GM19395 (cell line): Measurements from ENCODE around the gene NRROS.
A peak's percentile ranks its signal among the peaks of the same experiment; 100 is the strongest.

ENCODE experiments used
- ATAC-seq: cut with Tn5 transposase; IDR thresholded peaks from one replicate; pipeline ENCODE4 v1.9.1; 2021; ENCODE audit warnings: mild to moderate bottlenecking, moderate library complexity; ENCODE audit not compliant: unreplicated experiment

Gene NRROS

DNA sequence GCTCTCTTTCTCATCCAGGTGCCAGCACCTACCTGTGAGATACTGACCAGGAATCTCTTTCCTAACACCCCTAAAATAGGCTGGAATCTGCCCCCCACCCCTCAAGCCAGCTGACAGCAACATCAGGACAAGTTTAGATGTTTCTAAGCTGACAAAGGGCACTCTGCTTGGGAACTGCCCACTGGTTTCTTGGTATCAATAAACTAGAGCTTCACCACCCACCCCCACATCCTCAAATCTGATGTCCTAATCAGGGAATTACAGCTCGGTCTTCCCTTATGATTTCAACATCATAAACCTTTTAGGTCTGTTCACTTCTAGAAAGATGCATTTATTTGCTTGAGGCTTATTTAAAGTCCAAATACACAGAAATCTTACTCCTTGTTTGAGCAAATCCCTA is 37.9 kb downstream of the NRROS start:
- ATAC-seq, result no peak

DNA sequence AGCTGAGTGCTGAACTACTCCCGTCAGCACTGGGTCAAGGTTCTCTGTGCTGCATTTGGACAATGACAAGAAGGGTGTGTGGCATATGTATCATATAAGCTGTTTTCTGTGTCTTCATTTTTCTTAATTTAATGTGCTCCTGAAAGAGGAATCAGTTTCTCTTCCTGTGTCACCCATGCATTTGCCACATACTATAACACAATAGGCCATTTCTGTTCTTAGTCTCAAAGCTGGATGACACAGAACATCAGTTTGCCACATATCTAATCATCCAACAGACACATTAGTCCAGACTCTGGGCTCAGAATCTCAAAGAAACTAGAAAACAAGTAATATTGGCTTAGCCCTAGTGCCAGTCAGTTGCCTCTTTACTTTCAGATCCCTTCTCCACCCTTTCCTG is 38.4 kb downstream of the NRROS start:
- no peak for ATAC-seq

DNA sequence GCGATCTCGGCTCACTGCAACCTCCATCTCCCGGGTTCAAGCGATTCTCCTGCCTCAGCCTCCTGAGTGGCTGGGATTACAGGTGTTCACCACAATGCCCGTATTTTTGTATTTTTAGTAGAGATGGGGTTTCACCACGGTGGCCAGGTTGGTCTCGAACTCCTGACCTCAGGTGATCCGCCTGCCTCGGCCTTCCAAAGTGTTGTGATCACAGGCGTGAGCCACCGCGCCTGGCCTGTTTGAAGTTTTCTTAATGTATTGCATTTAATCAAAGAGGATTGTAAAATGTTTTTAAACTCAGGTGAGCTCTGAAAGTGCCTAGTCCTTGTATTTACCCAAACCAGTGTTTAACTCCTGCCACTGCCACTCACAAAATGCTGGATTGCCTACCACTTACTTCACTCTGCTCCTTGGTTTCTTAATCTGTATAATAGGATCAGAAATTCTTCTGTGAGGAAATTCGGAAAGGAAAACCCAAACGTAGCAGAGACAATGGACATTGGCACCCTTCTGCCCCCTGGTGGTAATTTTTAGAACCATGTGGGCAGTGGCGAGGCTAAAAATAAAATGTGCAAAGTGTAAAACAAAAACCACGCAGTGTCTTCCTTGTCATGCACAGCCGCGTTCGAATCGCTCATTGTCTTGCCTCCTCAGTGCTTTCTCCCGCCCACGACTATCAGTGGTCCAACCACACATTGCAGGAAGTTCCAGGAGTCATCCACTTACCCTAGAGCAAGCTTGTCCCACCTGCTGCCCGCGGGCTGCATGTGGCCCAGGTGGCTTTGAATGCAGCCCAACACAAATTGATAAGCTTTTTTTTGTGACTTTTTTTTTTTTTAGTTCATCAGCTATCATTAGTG is 45.3 kb downstream of the NRROS start:
- peak; percentile 93 for ATAC-seq

DNA sequence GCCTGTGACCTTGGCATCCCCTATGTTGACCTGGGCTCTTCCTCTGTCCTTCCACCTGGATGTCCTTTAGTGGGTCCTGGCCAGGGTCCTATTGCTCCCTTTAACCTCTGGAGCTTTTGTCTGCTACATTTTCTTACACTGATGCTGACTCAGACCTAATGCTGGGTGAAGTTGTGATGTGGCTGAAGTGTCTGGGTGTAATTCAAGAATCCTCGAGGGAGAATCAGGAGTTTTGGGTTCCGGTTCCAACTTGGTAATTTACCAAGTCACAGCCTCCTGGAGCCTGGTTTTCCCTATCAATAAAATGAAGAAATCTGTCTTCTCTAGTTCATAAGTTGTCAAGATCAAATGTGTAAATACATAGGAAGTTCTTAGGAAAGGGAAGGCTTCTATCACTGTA is 46.9 kb downstream of the NRROS start:
- ATAC-seq, result no peak

DNA sequence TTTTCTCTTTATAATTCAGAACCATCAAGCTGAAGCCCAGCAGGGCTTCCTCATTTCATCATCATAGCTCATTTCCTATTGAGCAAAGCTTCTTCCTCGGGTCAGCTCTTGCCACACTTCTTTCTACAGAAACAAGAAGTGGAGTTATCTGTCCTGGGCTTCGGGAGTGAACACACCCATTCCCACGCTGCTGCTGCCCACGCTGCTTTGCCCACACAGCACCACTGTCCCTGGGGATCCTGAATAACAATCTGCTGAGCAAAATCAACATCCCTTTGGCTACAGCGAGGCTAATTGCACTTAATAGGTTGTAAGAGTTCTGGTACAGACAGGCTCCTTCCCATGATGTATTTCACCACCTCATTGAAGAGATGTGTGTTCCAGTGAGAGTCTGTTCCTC is 48.9 kb downstream of the NRROS start:
- ATAC-seq, result no peak

DNA sequence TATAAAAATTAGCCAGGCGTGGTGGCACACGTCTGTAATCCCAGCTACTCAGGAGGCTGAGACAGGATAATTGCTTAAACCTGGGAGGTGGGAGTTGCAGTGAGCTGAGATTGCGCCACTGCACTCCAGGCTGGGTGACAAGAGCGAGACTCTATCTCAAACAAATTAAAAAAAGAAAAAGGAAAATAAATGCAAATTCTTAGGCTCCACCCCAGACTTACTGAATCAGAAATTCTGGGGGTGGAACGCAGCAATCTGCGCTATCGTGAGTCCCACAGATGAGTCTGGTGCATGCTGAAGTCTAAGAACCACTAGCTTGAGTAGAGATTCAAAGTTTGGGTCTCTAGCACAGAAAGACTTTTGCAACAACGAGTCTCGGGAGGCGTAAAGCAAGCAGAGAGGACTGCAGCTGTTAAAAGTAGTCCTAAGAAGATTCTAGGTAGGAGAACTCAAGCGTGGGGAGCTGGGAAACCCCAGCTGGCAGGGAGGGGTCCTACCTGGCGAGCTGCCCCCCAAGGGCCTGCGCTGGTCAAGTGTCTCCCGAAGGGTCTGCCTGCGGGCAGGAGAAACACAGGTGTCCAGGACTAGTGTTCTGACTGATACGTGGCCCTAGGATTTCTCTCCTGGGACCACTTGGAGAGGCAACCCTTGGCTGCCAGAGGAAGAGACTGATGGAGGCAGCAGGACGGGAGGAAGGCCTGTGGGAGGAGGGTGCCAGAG is 50.6 kb downstream of the NRROS start:
- ATAC-seq, result no peak

DNA sequence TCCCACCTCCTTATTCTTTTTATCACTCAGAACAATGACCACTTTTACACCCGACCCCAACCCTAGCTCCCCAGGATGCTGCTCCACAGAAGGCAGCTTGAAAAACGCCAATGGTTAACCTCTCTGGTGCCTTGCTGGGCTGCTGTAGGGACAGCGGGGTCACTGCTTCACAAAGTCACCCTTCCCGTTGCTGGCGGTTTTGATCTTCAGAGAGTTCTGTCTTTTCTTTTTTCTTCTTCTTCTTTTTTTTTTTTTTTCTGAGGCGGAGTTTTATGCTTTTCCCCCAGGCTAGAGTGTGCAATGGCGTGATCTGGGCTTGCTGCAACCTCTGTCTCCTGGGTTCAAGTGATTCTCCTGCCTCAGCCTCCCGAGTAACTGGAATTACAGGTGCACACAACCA is 51.9 kb downstream of the NRROS start:
- no peak for ATAC-seq

DNA sequence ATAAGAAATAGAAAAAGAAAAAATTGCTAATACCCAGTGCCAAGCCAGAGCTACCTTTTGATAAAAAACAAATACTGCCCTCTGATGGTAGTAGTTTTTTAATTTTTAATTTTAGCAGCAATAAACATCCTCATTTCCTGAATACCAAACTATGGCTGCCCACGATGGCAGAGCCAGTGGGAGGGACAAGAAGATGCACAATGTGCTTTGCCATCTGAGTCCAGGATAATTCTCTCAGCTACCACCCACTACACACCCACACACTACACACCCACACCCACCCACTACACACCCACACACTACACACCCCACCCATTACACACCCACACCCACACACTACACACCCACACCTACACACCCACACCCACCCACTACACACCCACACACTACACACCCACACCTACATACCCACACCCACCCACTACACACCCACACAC is 54.7 kb downstream of the NRROS start:
- no peak for ATAC-seq

DNA sequence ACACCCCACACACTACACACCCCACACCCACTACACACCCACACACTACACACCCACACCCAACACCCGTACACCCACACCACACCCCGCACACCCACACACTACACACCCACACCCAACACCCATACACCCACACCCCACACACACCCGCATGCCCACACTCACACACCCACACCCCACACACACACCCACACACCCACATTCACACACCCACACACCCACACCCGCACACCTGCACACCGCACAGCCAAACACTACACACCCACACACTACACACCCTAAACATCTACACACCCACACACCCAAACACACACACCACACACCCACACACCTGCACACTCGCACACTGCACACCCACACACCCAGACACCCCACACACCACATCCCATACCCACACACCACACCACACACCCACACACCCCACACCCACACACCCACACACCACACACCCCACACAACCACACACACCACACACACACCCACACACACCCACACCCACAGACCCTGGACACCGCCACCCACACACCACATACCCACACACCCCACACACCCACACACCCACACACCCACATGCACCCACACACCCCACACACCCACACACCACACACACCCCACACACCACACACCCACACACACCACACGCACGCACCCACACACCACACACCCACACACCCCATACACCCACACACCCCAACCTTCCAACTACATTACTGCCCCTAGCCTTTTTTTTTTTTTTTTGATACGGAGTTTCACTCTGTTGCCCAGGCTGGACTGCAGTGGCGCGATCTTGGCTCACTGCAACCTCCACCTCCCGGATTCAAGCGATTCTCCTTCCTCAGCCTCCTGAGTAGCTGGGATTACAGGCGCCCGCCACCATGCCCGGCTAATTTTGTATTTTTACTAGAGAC is 55.7 kb downstream of the NRROS start:
- ATAC-seq, result no peak

DNA sequence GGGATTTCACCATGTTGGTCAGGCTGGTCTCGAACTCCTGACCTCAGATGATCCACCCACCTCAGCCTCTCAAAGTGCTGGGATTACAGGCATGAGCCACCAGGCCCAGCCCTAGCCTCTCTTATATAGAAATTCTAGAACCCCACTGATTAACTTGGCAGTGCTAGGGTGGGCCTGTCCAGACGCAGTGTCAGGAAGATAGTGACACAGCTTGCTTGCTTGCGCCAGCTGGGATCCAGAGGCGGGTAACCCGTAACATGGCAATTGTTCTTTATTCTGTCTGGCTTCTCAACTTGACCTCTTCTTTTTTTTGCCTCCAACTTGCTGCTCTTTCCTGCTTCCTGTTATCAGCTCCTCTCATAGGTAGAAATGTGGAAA is 56.3 kb downstream of the NRROS start:
- ATAC-seq, result no peak

DNA sequence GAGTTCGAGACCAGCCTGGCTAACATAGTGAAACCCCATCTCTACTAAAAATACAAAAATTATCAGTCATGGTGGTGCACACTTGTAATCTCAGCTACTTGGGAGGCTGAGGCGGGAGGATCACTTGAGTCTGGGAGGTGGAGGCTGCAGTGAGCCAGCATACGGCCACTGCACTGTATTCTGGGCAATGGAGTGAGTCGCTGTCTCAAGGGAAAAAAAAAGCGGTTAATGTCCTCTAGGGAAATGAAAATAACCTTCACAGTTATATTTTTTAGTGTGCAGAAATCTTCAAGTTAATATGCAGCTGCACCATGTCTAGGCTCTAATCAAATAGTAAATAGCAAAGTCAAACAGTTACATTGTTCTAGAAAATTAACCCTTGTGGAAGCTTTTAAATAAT is 57.8 kb downstream of the NRROS start:
- ATAC-seq, result no peak

DNA sequence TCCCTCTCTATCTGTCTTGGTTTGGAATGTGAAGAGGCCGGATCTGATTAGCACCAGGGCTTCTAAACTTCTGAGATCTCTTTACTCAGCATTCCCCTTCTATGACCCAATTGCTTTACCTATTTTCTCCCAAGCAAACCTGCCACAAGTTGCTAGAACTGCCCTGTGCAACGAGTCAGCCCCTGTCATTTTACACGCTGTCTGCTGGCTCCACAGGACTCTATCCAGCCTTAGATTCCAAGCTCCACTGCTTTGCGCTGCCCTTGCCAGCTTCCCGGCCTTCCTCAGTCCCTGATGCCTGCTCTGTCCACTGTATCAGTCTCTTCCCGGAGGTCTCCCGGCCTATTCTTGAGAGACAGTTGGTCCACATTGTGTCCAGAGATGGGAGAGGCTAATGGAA is 60.3 kb downstream of the NRROS start:
- ATAC-seq, result no peak

DNA sequence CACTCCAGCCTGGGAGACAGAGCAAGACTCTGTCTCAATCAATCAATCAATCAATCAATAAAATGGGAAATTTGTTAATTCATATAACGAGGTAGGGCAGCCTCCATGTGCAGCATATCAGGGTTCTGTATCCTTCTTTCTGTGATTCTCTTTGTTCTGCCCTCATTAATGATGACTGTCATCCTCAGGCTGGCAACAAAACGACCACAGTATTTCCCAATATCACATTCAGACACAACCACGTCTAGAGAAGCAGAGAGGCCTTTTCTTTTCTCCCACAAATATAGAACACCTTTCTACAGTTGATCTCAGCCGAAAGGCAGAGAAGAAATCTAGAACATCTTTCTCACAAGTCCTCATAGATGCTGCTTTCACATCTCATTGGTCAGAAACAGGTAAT is 61.3 kb downstream of the NRROS start:
- no peak for ATAC-seq

DNA sequence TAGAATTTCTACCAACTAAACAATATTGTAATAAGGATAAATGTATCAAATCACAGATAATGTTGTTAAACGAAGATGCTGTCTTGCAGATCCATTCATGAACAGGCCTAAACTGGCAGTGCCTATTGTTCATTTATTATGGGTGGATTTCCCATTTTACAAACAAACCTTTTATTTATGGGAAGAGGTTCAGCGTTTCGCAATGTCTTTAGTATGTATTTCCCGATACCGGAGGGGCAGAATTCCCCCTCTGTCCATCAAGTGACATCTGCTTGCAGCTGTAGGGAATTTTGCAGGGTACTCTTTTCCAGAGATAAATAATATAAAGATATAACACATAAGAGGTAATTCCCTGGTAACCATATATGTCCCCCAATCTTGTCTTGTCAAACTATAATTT is 66.8 kb downstream of the NRROS start:
- no peak for ATAC-seq

DNA sequence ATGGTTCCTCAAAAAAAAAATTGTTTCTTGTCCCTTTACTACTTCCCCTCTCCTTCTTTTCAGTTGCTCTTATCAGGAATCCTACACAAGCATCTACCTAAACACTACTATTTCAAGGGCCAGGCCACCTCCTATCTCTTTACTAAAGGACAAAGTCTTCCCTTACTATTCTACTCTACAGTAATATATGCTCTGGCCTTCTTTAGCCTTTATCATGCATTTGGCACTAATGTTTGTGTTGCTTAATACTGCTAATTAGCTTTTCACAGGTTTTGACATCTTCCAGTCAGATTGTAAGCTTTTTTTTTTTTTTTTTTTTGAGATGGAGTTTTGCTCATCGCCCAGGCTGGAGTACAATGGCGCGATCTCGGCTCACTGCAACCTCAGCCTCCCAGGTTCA is 67.2 kb downstream of the NRROS start:
- no peak for ATAC-seq

DNA sequence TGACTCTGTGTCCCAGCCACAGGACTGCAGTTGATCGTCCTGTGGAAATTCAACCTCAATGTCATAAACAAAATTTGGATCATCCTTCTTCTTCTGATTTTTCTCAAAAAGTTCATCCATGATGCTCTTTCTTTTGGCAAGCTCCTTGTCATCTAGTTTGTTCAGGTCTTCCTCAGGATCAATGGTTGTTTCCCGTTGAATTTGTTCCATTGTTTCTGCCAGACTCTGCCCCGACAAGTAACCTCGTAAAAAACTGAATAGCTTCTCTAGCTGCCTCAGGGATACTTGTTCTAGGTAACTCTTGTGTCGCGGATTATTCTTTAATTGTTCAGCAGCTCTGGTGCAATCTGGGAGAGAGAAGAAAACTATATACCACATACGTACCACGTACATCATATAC is 68.1 kb downstream of the NRROS start:
- ATAC-seq, result no peak

DNA sequence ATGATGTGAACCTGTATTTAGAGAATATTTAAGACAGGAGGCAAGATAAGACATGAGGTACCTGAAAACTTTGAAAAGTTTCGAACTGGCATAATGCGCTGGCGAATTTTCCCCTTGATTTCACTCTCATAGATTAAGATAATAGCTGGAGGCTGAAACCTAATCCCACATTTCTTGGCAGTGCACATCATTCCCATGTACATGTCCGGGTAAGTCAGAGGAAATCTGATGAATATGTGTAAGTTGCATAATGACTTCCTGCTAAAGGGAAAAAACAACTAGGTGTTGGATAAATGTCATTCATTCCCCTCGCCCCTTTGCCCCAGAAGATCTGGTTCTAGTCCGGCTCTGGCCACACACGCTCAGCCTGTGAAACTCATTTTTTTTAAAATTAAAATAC is 69.0 kb downstream of the NRROS start:
- no peak for ATAC-seq
